NCI-H345 (cell line): Measurements from ENCODE around the gene VAPB.

Experiments
- DNase-seq: peaks from one replicate; lab custom pipeline; 2025; lab: John Stamatoyannopoulos, UW

The VAPB gene

GRCh38 chr20:58378704-58379103 is 10.3 kb upstream of the VAPB start:
- DNase-seq: no peak

DNA sequence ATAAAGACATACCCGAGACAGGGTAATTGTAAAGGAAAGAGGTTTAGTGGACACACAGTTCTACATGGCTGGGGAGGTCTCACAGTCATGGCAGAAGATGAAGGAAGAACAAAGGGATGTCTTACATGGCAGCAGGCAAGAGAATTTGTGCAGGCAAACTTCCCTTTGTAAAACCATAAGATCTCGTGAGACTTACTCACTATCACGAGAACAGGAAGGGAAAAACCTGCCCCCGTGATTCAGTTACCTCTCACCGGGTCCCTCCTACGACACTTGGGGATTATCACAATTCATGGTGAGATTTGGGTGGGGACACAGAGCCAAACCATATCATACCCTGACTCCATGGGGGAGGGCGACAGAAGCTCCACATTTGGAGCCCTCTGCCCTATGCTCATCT is 7.4 kb upstream of the VAPB start:
- no peak for DNase-seq

GRCh38 chr20:58382096-58382495 is 6.9 kb upstream of the VAPB start:
- DNase-seq: no peak

GRCh38 chr20:58384821-58385220 is 4.2 kb upstream of the VAPB start:
- DNase-seq: no peak

- no peak for DNase-seq
Measured at GRCh38 chr20:58388028-58388601, 914 bp upstream of the VAPB start.

- DNase-seq: peak; percentile 34
Measured at GRCh38 chr20:58389324-58389967, 417 bp downstream of the VAPB start.

- DNase-seq: no peak
Measured at GRCh38 chr20:58389968-58390658, 1.1 kb downstream of the VAPB start.

GRCh38 chr20:58390659-58391035 is 1.6 kb downstream of the VAPB start:
- DNase-seq: no peak

GRCh38 chr20:58392286-58392685 is 3.3 kb downstream of the VAPB start:
- DNase-seq: no peak

DNA sequence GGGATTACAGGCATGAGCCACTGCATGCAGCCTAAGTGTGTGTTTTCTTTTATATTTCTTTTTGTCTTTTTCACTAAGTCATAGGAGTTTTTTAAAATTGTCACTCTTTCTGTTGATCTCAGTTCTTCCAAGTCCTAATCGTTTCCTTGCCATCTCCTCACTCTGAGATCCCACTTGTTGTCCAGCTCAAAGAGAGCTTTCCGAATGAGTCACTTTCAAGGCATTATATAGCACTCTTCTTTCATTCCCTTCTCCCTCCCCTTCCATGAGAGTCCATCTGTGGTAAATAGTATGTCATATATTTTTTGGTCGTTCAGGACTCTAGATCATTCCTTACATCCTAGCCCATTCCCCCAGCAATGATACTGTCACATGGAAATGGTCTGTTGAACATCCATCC is 4.3 kb downstream of the VAPB start:
- DNase-seq: no peak

DNA sequence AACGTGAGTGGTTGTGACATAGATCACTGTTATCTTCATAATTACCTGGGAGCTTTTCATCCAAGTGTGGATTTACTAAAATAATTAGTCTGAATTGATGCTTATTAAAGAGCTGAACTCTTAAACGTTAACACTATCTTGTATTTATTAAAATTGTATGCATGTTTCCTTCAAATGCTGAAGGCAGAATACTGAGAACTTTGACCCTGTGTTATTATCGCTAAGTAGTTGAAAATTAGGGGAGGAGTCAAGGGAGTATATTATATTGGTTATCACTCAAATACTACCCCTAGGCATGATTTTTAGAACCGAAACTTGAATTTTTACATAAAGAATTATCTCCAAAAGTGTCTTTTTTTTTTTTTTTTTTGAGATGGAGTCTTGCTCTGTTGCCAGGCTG is 5.8 kb downstream of the VAPB start:
- no peak for DNase-seq

GRCh38 chr20:58395604-58396003 is 6.6 kb downstream of the VAPB start:
- no peak for DNase-seq

DNA sequence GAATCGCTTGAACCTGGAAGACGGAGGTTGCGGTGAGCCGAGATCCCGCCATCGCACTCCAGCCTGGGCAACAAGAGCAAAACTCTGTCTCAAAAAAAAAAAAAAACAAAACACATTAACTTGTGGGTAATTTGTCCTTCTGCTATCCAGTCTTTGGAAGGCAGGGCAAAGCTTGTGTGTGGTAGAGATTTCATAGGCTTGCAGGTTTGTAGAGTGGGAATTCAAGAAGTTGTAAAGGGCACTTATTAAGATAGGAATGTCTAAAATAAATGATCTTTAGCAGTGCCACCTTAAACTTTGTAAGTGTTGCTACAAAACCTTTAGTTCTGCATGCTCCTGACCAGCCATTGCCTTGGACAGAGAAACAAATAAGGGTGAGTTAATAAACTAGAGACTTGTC is 8.4 kb downstream of the VAPB start:
- no peak for DNase-seq

- DNase-seq: no peak
Measured at GRCh38 chr20:58398254-58398653, 9.2 kb downstream of the VAPB start.

DNA sequence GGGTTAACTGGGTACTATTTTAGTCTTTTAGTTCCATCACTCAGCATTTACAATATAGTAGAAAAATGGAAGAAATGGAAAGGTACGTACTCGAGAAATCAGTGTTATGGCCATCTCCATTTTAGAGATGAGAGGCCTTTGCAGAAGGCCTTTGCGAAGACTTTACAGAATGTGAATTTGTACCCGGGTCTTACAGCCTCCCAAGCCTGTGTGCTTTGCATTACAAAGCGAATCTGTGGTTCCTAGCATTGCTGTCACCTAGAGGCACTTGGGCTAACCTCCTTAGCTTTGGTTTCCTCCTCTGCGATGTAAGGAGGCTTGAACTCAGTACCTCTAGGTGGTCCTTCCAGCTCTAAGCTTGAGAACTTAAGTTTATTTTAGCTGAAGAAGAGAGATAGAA is 10.9 kb downstream of the VAPB start:
- no peak for DNase-seq

GRCh38 chr20:58401162-58401561 is 12.1 kb downstream of the VAPB start:
- no peak for DNase-seq

DNA sequence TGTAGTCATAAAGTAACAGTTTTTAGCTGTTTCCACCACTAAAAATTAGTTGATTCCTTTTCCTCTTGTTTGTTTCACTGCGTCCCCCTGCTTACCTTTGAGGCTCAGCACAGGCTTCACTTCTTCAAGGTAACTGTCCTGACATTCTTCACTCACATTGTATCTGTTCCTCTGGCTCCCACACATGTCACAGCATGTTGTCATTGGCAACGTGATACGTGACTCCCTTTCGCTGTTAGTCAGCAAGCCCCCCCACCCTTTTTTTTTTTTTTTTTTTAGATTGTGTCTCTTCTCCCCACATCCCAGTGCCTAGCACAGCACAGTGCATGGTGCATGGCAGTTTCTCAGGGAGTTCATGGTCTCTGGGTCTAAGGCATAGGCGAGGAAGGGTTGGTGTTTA is 13.3 kb downstream of the VAPB start:
- DNase-seq: no peak

GRCh38 chr20:58402827-58403226 is 13.8 kb downstream of the VAPB start:
- DNase-seq: no peak

DNA sequence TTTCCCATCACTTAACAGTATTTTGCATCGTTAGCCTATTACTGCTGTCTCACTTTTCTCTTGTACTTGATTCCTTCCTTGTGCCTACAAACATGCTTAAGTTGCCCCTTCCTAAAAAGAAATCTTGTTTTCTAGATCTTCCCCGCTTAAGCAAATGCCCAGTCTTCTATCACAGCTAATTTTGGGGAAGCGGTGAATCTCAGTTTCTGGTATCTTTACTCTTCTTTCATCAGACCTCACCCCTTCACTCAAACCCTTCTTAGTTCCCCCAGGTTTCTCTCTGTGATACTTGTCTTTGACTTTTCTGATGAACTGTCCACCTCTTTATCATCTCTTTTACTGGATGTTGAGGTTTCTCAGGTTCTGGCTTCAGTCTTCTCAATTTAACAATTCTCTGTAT is 14.2 kb downstream of the VAPB start:
- DNase-seq: no peak

GRCh38 chr20:58405504-58406291 is 16.7 kb downstream of the VAPB start:
- DNase-seq: no peak

DNA sequence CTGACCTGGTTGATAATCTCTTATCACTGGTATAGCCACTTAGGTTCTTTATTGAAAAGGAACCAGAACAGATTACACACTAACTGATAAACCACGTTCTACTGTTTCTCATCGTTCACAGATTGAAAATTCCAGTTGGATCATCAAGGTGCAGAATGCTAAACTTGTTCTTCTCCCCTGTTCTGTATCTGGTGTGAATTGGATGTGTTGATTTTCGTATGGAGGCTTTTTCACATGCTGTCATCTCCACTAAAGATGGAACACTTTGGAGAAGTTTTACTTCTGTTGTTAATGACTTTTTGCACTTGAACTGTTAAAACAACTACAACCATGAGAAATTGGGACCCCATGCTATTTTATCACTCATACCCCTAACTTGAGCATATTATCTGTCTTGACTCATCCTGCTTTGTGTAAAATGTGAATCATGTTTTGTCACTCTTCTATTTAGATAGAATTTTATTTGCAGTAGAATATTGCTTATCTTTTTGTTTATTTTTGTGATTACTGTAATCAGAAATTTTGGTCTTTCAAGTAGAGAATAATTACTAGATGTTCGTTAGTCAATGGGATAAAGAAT is 17.5 kb downstream of the VAPB start:
- no peak for DNase-seq

GRCh38 chr20:58407201-58407873 is 18.3 kb downstream of the VAPB start:
- no peak for DNase-seq
